ENCODE measurements around the gene GPR101. TPM values are rescaled to one million over a fixed set of nuclear protein-coding genes. Genes with fewer than 3 reads are reported as not detected.
A peak's percentile ranks its signal among the peaks of the same experiment; 100 is the strongest.
"Not testable (repeated sequence)": the region's sequence is repeated elsewhere in the genome, so short reads cannot be mapped to it uniquely, and the experiment has no call there.

Gene GPR101
- polyA plus RNA-seq, 1 donor from 2014 or later = 0.33 TPM

- Mint-ChIP-seq H3K36me3 (no peaks in the 10 kb centered on the region), H3K9me3 (no peaks in the 10 kb centered on the region), H3K4me3 (peak overlapping the region in 3 of 4 donors; percentile 16 to 74 (median 54)), H3K27ac (no peak overlapping the region), H3K27me3 (peaks cover 21% of the 10 kb centered on the region), H3K4me1 (peaks cover 2 to 7% (median 4%) of the 10 kb centered on the region in 3 donors)
These were observed 695 bp upstream of the GPR101 start for GRCh38 chrX:137034508-137034872.

GRCh38 chrX:137032841-137033773 lies 688 bp downstream of the GPR101 start:
- H3K27ac Mint-ChIP-seq = no peak overlapping the region
- no peaks in the 10 kb centered on the region for H3K36me3 Mint-ChIP-seq
- no peaks in the 10 kb centered on the region for H3K9me3 Mint-ChIP-seq
- peaks cover 2 to 7% (median 4%) of the 10 kb centered on the region in 3 donors for H3K4me1 Mint-ChIP-seq
- H3K27me3 Mint-ChIP-seq = peaks cover 23% of the 10 kb centered on the region
- H3K4me3 Mint-ChIP-seq = no peak overlapping the region

- Mint-ChIP-seq H3K27me3 (peaks cover 23% of the 10 kb centered on the region), H3K4me1 (peaks cover 2 to 7% (median 4%) of the 10 kb centered on the region in 3 donors), H3K4me3 (no peak overlapping the region), H3K36me3 (no peaks in the 10 kb centered on the region), H3K9me3 (no peaks in the 10 kb centered on the region), H3K27ac (no peak overlapping the region)
These were observed 1.5 kb downstream of the GPR101 start for GRCh38 chrX:137032341-137032694.

GRCh38 chrX:137031517-137032340 lies 2.1 kb downstream of the GPR101 start:
- Mint-ChIP-seq H3K4me3 (peak overlapping the region in 1 of 4 donors; percentile 90), H3K4me1 (peaks cover 2 to 7% (median 4%) of the 10 kb centered on the region in 3 donors), H3K9me3 (no peaks in the 10 kb centered on the region), H3K36me3 (no peaks in the 10 kb centered on the region), H3K27me3 (peaks cover 23% of the 10 kb centered on the region), H3K27ac (peak overlapping the region in 1 of 3 donors; percentile 21)

GRCh38 chrX:137031039-137031438 lies 2.8 kb downstream of the GPR101 start:
- H3K4me3 Mint-ChIP-seq = peak overlapping the region in 2 of 4 donors; percentile 3 to 90
- peak overlapping the region in 1 of 3 donors; percentile 21 for H3K27ac Mint-ChIP-seq
- no peaks in the 10 kb centered on the region for H3K36me3 Mint-ChIP-seq
- H3K4me1 Mint-ChIP-seq = peaks cover 2 to 7% (median 4%) of the 10 kb centered on the region in 3 donors
- no peaks in the 10 kb centered on the region for H3K9me3 Mint-ChIP-seq
- peaks cover 21% of the 10 kb centered on the region for H3K27me3 Mint-ChIP-seq

GRCh38 chrX:137028699-137029098 lies 5.1 kb downstream of the GPR101 start:
- peaks cover 4% of the 10 kb centered on the region for H3K27me3 Mint-ChIP-seq
- no peaks in the 10 kb centered on the region for H3K9me3 Mint-ChIP-seq
- H3K4me3 Mint-ChIP-seq = no peak overlapping the region
- no peak overlapping the region for H3K27ac Mint-ChIP-seq
- peaks cover 0 to 6% (median 0%) of the 10 kb centered on the region in 3 donors for H3K4me1 Mint-ChIP-seq
- no peaks in the 10 kb centered on the region for H3K36me3 Mint-ChIP-seq

GRCh38 chrX:137025930-137026329 lies 7.9 kb downstream of the GPR101 start:
- Mint-ChIP-seq H3K27ac (no peak overlapping the region), H3K9me3 (no peaks in the 10 kb centered on the region), H3K36me3 (peaks cover 2% of the 10 kb centered on the region), H3K4me3 (no peak overlapping the region), H3K27me3 (peaks cover 4% of the 10 kb centered on the region), H3K4me1 (peaks cover 0 to 1% (median 0%) of the 10 kb centered on the region in 3 donors)

GRCh38 chrX:137000236-137000635 lies 33.6 kb downstream of the GPR101 start:
- not testable (repeated sequence) for H3K27me3 Mint-ChIP-seq, H3K4me1 Mint-ChIP-seq, H3K9me3 Mint-ChIP-seq, H3K27ac Mint-ChIP-seq, H3K36me3 Mint-ChIP-seq, H3K4me3 Mint-ChIP-seq

GRCh38 chrX:136999024-136999423 lies 34.8 kb downstream of the GPR101 start:
- Mint-ChIP-seq H3K27me3 (no peaks in the 10 kb centered on the region), H3K4me3 (no peak overlapping the region), H3K4me1 (no peaks in the 10 kb centered on the region), H3K36me3 (peaks cover 2% of the 10 kb centered on the region), H3K9me3 (peaks cover 2 to 3% (median 3%) of the 10 kb centered on the region in 3 donors), H3K27ac (no peak overlapping the region)

Other genes starting within 250 kb of the GPR101 start
- gene RBMX, start 153.3 kb downstream of the GPR101 start, polyA plus RNA-seq = 180 TPM